Breast epithelium (tissue), 3 donors: Measurements from ENCODE around the gene SLC32A1.

ENCODE experiments used
- CTCF ChIP-seq, 3 donors: fragments of 450-650 bp; IDR thresholded peaks; one replicate each; pipeline ENCODE4 v1.5.1; 2016 to 2017; ENCODE audit warnings: antibody characterized with exemption in 3 of 3, mild to moderate bottlenecking in 3 of 3, moderate library complexity in 3 of 3
- POLR2A ChIP-seq: fragments of 450-650 bp; IDR thresholded peaks from one replicate; pipeline ENCODE4 v1.6.1; 2016; ENCODE audit warnings: antibody characterized with exemption, mild to moderate bottlenecking, moderate library complexity

GRCh38 chr20:38726804-38727606 lies 2.7 kb downstream of the SLC32A1 start:
- TF ChIP-seq CTCF (IDR thresholded peaks at IDR 0.05) (no peak), POLR2A (no peak)
